GM12891 (cell line): Measurements from ENCODE around the gene RTP5.

Experiments
- PAX5 ChIP-seq: IDR thresholded peaks from 2 replicates; pipeline ENCODE4 v1.6.1; 2011; ENCODE audit warnings: low read length, moderate library complexity, mild to moderate bottlenecking; ENCODE audit not compliant: insufficient read depth, severe bottlenecking
- POLR2A ChIP-seq: IDR thresholded peaks from 2 replicates; pipeline ENCODE4 v1.6.1; 2011; ENCODE audit warnings: low read depth, low read length, control low read depth
- POLR2AphosphoS5 ChIP-seq: IDR thresholded peaks from 2 replicates; pipeline ENCODE4 v1.6.1; 2011; ENCODE audit warnings: low read depth, low read length, control low read depth
- SPI1 ChIP-seq: IDR thresholded peaks from 2 replicates; pipeline ENCODE4 v1.6.1; 2011; ENCODE audit warnings: low read depth, low read length, control low read depth
- TAF1 ChIP-seq: IDR thresholded peaks from 2 replicates; pipeline ENCODE4 v1.6.1; 2011; ENCODE audit warnings: low read depth, low read length, control low read depth

GRCh38 chr2:241853651-241854341, 15.7 kb upstream of the RTP5 start:
- TF ChIP-seq TAF1 (no peak), POLR2A (no peak), SPI1 (no peak), POLR2AphosphoS5 (no peak), PAX5 (no peak)
